Measurements from ENCODE around the gene KLF13. TPM values are rescaled to one million over a fixed set of nuclear protein-coding genes. Genes with fewer than 3 reads are reported as not detected.

The KLF13 gene
- total RNA-seq, 2 donors from 2014 or later, result 68.9 to 92.3 TPM

DNA sequence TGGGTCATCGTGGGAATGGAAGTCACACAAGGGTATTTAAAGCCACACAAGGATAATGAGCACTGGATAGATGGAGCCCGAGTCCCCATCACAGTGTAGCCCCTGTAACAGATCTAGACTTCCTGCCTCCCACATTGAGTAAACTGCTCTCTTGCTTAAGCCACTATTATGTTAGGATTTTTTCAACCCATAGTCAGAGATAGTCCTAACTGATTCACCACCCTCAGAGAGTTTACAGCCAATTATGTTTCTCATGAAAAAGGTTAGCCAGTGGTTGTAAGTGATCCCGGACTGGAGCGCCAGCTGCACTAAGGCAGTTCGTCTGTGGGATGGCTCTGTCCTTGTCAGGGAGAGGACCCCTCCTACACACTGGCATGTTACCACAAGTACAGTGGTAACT is 77.0 kb downstream of the KLF13 start:
- no peak overlapping the region for H3K27ac ChIP-seq
- no peak overlapping the region for H3K4me3 ChIP-seq
- H3K27me3 ChIP-seq, result no peaks in the 10 kb centered on the region
- no peak for DNase-seq
- intact Hi-C loops (cut with DNase I), result no loop called here
- H3K4me1 ChIP-seq, result peaks cover 7% of the 10 kb centered on the region
- H3K9me3 ChIP-seq, result no peaks in the 10 kb centered on the region
- TF ChIP-seq, protein P1, sequence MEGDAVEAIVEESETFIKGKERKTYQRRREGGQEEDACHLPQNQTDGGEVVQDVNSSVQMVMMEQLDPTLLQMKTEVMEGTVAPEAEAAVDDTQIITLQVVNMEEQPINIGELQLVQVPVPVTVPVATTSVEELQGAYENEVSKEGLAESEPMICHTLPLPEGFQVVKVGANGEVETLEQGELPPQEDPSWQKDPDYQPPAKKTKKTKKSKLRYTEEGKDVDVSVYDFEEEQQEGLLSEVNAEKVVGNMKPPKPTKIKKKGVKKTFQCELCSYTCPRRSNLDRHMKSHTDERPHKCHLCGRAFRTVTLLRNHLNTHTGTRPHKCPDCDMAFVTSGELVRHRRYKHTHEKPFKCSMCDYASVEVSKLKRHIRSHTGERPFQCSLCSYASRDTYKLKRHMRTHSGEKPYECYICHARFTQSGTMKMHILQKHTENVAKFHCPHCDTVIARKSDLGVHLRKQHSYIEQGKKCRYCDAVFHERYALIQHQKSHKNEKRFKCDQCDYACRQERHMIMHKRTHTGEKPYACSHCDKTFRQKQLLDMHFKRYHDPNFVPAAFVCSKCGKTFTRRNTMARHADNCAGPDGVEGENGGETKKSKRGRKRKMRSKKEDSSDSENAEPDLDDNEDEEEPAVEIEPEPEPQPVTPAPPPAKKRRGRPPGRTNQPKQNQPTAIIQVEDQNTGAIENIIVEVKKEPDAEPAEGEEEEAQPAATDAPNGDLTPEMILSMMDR (IDR thresholded peaks at IDR 0.05), result no peak
- H3K36me3 ChIP-seq, result no peaks in the 10 kb centered on the region
- no peak overlapping the region for H3K9ac ChIP-seq (ENCODE audit: low read depth in 2 of 2, low read length in 2 of 2)

DNA sequence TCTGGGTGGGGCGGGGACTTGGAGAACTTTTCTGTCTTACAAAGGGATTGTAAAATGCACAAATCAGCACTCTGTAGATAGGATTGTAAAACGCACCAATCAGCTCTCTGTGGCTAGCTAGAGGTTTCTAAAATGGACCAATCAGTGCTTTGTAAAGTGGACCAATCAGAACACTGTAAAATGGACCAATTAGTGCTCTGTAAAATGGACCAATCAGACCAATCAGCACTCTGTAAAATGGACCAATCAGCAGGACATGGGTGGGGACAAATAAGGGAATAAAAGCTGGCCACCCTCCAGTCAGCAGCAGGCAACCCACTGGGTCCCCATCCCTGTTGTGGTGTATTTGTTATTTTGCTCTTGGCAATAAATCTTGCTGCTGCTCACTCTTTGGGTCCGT is 77.7 kb downstream of the KLF13 start:
- intact Hi-C loops (cut with DNase I), result no loop called here
- Histone ChIP-seq H3K36me3 (no peaks in the 10 kb centered on the region), H3K9ac (ENCODE audit: low read depth in 2 of 2, low read length in 2 of 2) (no peak overlapping the region), H3K9me3 (no peaks in the 10 kb centered on the region), H3K27ac (no peak overlapping the region), H3K27me3 (no peaks in the 10 kb centered on the region), H3K4me1 (no peaks in the 10 kb centered on the region), H3K4me3 (no peak overlapping the region)
- no peak for DNase-seq
- TF ChIP-seq, protein P1 (IDR thresholded peaks at IDR 0.05), result no peak

DNA sequence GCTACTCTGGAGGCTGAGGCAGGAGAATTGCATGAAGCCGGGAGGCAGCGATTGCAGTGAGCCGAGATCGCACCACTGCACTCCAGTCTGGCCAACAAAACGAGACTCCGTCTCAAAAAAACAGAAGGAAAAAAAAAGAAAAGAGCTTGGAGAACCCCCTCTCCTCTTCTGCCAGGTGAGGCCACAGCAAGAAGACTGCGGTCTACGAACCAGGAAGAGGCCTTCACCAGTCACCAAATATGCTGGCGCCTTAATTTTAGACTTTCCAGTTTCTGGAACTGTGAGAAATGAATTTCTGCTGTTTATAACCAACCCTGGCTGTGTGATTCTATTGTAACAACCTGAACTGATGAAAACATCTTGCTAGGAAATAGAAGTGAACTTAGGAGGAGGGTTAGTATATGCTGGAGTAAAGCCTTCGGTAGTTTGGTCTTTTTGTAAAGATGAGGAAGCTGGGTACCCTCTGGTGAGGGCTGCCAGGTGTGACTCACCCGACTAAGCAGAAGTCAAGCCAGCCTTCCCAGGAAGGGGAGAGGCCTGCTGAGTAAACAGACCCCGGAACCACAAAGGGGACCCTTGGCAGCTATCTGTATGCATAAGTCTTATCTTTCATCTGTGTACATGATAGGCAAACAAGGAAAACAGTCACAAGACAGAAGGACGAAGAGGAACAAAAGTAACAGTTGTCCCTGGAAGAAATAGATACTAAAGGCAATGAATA is 78.7 kb downstream of the KLF13 start:
- Histone ChIP-seq H3K4me3 (no peak overlapping the region), H3K36me3 (no peaks in the 10 kb centered on the region), H3K9ac (ENCODE audit: low read depth in 2 of 2, low read length in 2 of 2) (no peak overlapping the region), H3K9me3 (no peaks in the 10 kb centered on the region), H3K27me3 (no peaks in the 10 kb centered on the region), H3K4me1 (no peaks in the 10 kb centered on the region), H3K27ac (no peak overlapping the region)
- intact Hi-C loops (cut with DNase I), result no loop called here
- peak; percentile 70 for DNase-seq
- TF ChIP-seq, protein P1 (IDR thresholded peaks at IDR 0.05), result no peak

DNA sequence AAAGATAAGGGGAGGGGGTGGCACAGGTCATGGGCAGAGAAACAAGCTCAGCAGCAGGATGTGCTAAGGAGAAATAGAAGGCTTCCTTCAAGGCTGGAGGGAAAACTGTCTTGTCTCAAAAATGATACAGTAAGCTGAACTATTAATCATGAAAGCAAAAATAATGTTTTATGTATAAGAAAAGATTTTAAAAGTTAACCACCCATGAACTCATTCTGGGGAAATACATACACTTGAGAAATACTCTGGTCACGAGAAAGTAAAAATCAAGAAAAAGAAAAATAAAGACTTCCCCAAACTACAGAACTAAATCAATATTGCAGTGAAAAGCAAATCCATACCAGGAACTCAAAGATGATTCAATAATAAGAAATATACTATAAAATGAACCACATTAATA is 80.7 kb downstream of the KLF13 start:
- TF ChIP-seq, protein P1 (IDR thresholded peaks at IDR 0.05), result no peak
- Histone ChIP-seq H3K4me1 (no peaks in the 10 kb centered on the region), H3K9ac (ENCODE audit: low read depth in 2 of 2, low read length in 2 of 2) (no peak overlapping the region), H3K27ac (no peak overlapping the region), H3K27me3 (no peaks in the 10 kb centered on the region), H3K9me3 (no peaks in the 10 kb centered on the region), H3K4me3 (no peak overlapping the region), H3K36me3 (no peaks in the 10 kb centered on the region)
- intact Hi-C loops (cut with DNase I), result no loop called here
- no peak for DNase-seq

DNA sequence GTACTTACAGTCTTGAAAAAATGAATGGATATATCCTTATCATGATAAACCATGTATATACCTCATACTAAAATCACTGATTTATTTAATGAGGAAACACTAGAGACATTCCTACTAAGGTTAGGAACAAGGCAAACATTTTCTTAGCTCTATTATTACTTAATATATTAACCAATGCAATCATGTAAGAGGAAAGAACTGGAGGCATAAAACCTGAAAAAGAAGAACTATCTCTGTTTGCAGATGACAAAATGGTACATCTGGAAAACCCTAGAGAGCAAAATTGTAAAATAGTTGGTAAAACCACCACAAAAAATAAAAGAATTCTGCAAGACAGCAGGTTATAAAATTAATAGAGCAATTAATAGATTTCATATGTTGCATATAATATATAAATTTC is 81.2 kb downstream of the KLF13 start:
- intact Hi-C loops (cut with DNase I), result no loop called here
- H3K4me1 ChIP-seq, result no peaks in the 10 kb centered on the region
- no peaks in the 10 kb centered on the region for H3K27me3 ChIP-seq
- H3K27ac ChIP-seq, result no peak overlapping the region
- no peaks in the 10 kb centered on the region for H3K36me3 ChIP-seq
- no peak overlapping the region for H3K9ac ChIP-seq (ENCODE audit: low read depth in 2 of 2, low read length in 2 of 2)
- no peak overlapping the region for H3K4me3 ChIP-seq
- no peaks in the 10 kb centered on the region for H3K9me3 ChIP-seq
- TF ChIP-seq, protein P1 (IDR thresholded peaks at IDR 0.05), result no peak
- DNase-seq, result no peak
